Colon (tissue), 2 donors: ENCODE data around the gene MOCS3.

Experiments used
- FAIRE-seq: peaks from 2 replicates; lab custom pipeline; 2012; peaks lifted over from hg19 to GRCh38; lab: Jason Lieb, UNC
- donor health status: control.
- donor health status: control.

MOCS3 gene

GRCh38 chr20:50982363-50982762 is 23.7 kb downstream of the MOCS3 start:
- FAIRE-seq: no peak

GRCh38 chr20:50983321-50983720 is 24.7 kb downstream of the MOCS3 start:
- no peak for FAIRE-seq

- no peak for FAIRE-seq
Measured at GRCh38 chr20:50987493-50988210, 29.0 kb downstream of the MOCS3 start.

- FAIRE-seq: no peak
Measured at GRCh38 chr20:50991076-50991475, 32.5 kb downstream of the MOCS3 start.

GRCh38 chr20:50992336-50992732 is 33.7 kb downstream of the MOCS3 start:
- no peak for FAIRE-seq

- no peak for FAIRE-seq
Measured at GRCh38 chr20:50992733-50993457, 34.3 kb downstream of the MOCS3 start.

GRCh38 chr20:50993876-50994275 is 35.3 kb downstream of the MOCS3 start:
- FAIRE-seq: no peak

- no peak for FAIRE-seq
Measured at GRCh38 chr20:50995506-50995905, 36.9 kb downstream of the MOCS3 start.

GRCh38 chr20:50996901-50997865 is 38.6 kb downstream of the MOCS3 start:
- FAIRE-seq: no peak

- FAIRE-seq: no peak
Measured at GRCh38 chr20:50999355-50999754, 40.7 kb downstream of the MOCS3 start.

GRCh38 chr20:51001430-51002265 is 43.0 kb downstream of the MOCS3 start:
- FAIRE-seq: no peak

- no peak for FAIRE-seq
Measured at GRCh38 chr20:51002633-51003032, 44.0 kb downstream of the MOCS3 start.

GRCh38 chr20:51003753-51004152 is 45.1 kb downstream of the MOCS3 start:
- FAIRE-seq: no peak

- FAIRE-seq: no peak
Measured at GRCh38 chr20:51004305-51004727, 45.7 kb downstream of the MOCS3 start.

- no peak for FAIRE-seq
Measured at GRCh38 chr20:51004781-51005180, 46.2 kb downstream of the MOCS3 start.

- no peak for FAIRE-seq
Measured at GRCh38 chr20:51005214-51005613, 46.6 kb downstream of the MOCS3 start.

- no peak for FAIRE-seq
Measured at GRCh38 chr20:51008718-51009117, 50.1 kb downstream of the MOCS3 start.

- FAIRE-seq: no peak
Measured at GRCh38 chr20:51009303-51010042, 50.9 kb downstream of the MOCS3 start.

GRCh38 chr20:51010043-51010365 is 51.4 kb downstream of the MOCS3 start:
- FAIRE-seq: no peak

GRCh38 chr20:51010932-51011331 is 52.3 kb downstream of the MOCS3 start:
- FAIRE-seq: no peak

- no peak for FAIRE-seq
Measured at GRCh38 chr20:51011479-51011878, 52.9 kb downstream of the MOCS3 start.
